ENCODE measurements around the gene CSNK1E.

Gene CSNK1E

DNA sequence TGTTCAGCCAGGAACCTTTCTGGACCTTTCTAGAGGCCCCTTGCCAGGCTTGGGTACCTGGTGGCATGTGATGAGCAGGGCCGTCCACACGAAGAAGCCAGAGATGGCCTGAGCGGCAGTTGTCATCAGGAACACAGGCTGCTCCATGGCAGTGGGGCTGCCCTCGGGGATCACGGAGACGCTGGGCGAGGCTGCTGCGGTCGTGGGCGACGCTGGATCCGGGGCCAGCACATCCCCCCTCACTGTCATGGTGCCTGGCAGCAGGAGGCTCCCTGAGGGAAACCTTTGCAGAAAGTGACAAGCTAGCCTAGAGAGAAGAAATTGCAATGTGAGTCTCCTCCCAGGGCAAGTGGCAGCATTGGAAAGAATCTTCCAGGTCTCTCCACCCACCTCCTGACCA lies 69.5 kb downstream of the CSNK1E start:
- no peak for DNase-seq

- DNase-seq = no peak
These were observed 70.5 kb downstream of the CSNK1E start for GRCh38 chr22:38246692-38247091.

DNA sequence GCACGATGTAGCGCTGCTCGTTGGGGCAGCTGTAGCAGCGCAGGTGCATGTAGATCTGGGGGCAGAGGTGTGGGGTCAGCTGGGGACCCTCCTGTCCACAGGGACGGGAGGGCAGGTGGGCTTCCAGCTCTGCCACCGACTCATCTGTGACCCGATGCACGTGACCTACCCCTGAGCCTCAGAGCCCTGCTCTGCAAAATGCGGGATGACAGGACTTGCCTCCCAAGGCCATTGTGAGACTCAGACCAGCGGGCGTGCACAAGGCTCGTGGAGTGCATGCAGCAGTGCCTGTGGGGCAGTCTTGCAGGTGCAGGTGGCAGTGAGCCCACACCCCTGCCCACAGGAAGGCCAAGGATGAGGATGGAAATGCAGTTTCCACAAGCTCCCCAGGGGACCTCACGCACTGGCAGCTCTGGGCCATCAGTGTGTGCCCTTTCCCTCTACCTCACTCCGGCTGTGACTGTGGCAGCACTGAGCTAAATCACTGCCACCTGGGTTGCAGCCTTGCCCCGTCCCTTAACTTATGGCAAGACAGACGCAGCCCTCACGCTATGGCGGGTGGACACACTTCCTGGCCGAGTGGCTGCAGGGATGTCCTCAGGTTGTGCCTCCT lies 71.1 kb downstream of the CSNK1E start:
- DNase-seq = no peak

GRCh38 chr22:38244106-38244505 lies 73.1 kb downstream of the CSNK1E start:
- DNase-seq = no peak

GRCh38 chr22:38243007-38243765 lies 74.0 kb downstream of the CSNK1E start:
- no peak for DNase-seq

- no peak for DNase-seq
These were observed 76.4 kb downstream of the CSNK1E start for GRCh38 chr22:38240734-38241252.

Measured in CD4-positive, alpha-beta T cell treated with Interleukin-21 for 1 hour (primary cell).